HG02798 (cell line): ENCODE results near the gene COL6A5.
"Not testable (repeated sequence)": the region's sequence is repeated elsewhere in the genome, so short reads cannot be mapped to it uniquely, and the experiment has no call there.

ENCODE experiments used
- ATAC-seq: cut with Tn5 transposase; IDR thresholded peaks from one replicate; pipeline ENCODE4 v1.9.1; 2021; ENCODE audit warnings: mild to moderate bottlenecking; ENCODE audit not compliant: unreplicated experiment, poor library complexity

Gene COL6A5

GRCh38 chr3:130345487-130346079, at the start of gene COL6A5:
TSS of gene COL6A5 (plus strand) at chr3:130345672. CDS start at chr3:130373639, 27,967 bp downstream.
- ATAC-seq: no peak

- ATAC-seq: no peak
These were observed 45.9 kb upstream of the COL6A5 start for GRCh38 chr3:130299531-130299930.

- ATAC-seq: no peak
These were observed 44.6 kb upstream of the COL6A5 start for GRCh38 chr3:130300888-130301287.

GRCh38 chr3:130310109-130310508, 35.4 kb upstream of the COL6A5 start:
- ATAC-seq: no peak

- ATAC-seq: no peak
These were observed 33.1 kb upstream of the COL6A5 start for GRCh38 chr3:130312374-130312773.

GRCh38 chr3:130316169-130316568, 29.3 kb upstream of the COL6A5 start:
- no peak for ATAC-seq

GRCh38 chr3:130323503-130323902, 22.0 kb upstream of the COL6A5 start:
- ATAC-seq: no peak

- no peak for ATAC-seq
These were observed 4.7 kb upstream of the COL6A5 start for GRCh38 chr3:130340766-130341165.

- no peak for ATAC-seq
These were observed 4.1 kb upstream of the COL6A5 start for GRCh38 chr3:130341388-130341787.

GRCh38 chr3:130341882-130342281, 3.6 kb upstream of the COL6A5 start:
- ATAC-seq: no peak

GRCh38 chr3:130342821-130343661, 2.4 kb upstream of the COL6A5 start:
- no peak for ATAC-seq

GRCh38 chr3:130348258-130348657, 2.8 kb downstream of the COL6A5 start:
- not testable (repeated sequence) for ATAC-seq

- no peak for ATAC-seq
These were observed 9.0 kb downstream of the COL6A5 start for GRCh38 chr3:130354430-130354829.

- ATAC-seq: no peak
These were observed 28.6 kb downstream of the COL6A5 start for GRCh38 chr3:130374033-130374432.

GRCh38 chr3:130374908-130375307, 29.4 kb downstream of the COL6A5 start:
- ATAC-seq: no peak

GRCh38 chr3:130377960-130378676, 32.6 kb downstream of the COL6A5 start:
- ATAC-seq: no peak

- ATAC-seq: no peak
These were observed 33.3 kb downstream of the COL6A5 start for GRCh38 chr3:130378677-130379191.

- ATAC-seq: no peak
These were observed 33.8 kb downstream of the COL6A5 start for GRCh38 chr3:130379274-130379673.

- no peak for ATAC-seq
These were observed 34.9 kb downstream of the COL6A5 start for GRCh38 chr3:130380398-130380797.

- ATAC-seq: no peak
These were observed 38.0 kb downstream of the COL6A5 start for GRCh38 chr3:130383424-130383823.

GRCh38 chr3:130384476-130385025, 39.1 kb downstream of the COL6A5 start:
- ATAC-seq: no peak
